Peyer's patch (tissue), 4 donors: ENCODE data around the gene SEMA3A.
"Not testable (repeated sequence)": the region's sequence is repeated elsewhere in the genome, so short reads cannot be mapped to it uniquely, and the experiment has no call there.

Source experiments
- POLR2A ChIP-seq, 2 donors: fragments of 450-650 bp; IDR thresholded peaks; one replicate each; pipeline ENCODE4 v1.5.1; 2017; ENCODE audit warnings: antibody characterized with exemption in 2 of 2, mild to moderate bottlenecking in 2 of 2, moderate library complexity in 2 of 2
- TF ChIP-seq, protein P1 (sequence below), 6 experiments: fragments of 450-650 bp in 4 of 6; fragments of 200-600 bp in 2 of 6; sonication (generic) in 1 of 6; IDR thresholded peaks; one replicate each; pipeline ENCODE4 v1.5.1; 2017 to 2019; ENCODE audit warnings: antibody characterized with exemption in 6 of 6, mild to moderate bottlenecking in 3 of 6, moderate library complexity in 1 of 6

GRCh38 chr7:84062489-84062901 is 132.1 kb downstream of the SEMA3A start:
- TF ChIP-seq, protein P1, sequence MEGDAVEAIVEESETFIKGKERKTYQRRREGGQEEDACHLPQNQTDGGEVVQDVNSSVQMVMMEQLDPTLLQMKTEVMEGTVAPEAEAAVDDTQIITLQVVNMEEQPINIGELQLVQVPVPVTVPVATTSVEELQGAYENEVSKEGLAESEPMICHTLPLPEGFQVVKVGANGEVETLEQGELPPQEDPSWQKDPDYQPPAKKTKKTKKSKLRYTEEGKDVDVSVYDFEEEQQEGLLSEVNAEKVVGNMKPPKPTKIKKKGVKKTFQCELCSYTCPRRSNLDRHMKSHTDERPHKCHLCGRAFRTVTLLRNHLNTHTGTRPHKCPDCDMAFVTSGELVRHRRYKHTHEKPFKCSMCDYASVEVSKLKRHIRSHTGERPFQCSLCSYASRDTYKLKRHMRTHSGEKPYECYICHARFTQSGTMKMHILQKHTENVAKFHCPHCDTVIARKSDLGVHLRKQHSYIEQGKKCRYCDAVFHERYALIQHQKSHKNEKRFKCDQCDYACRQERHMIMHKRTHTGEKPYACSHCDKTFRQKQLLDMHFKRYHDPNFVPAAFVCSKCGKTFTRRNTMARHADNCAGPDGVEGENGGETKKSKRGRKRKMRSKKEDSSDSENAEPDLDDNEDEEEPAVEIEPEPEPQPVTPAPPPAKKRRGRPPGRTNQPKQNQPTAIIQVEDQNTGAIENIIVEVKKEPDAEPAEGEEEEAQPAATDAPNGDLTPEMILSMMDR (IDR thresholded peaks at IDR 0.05): not testable (repeated sequence)
- not testable (repeated sequence) for TF ChIP-seq POLR2A (IDR thresholded peaks at IDR 0.05)
